ENCODE measurements around the gene LINC00237.

LINC00237 gene

DNA sequence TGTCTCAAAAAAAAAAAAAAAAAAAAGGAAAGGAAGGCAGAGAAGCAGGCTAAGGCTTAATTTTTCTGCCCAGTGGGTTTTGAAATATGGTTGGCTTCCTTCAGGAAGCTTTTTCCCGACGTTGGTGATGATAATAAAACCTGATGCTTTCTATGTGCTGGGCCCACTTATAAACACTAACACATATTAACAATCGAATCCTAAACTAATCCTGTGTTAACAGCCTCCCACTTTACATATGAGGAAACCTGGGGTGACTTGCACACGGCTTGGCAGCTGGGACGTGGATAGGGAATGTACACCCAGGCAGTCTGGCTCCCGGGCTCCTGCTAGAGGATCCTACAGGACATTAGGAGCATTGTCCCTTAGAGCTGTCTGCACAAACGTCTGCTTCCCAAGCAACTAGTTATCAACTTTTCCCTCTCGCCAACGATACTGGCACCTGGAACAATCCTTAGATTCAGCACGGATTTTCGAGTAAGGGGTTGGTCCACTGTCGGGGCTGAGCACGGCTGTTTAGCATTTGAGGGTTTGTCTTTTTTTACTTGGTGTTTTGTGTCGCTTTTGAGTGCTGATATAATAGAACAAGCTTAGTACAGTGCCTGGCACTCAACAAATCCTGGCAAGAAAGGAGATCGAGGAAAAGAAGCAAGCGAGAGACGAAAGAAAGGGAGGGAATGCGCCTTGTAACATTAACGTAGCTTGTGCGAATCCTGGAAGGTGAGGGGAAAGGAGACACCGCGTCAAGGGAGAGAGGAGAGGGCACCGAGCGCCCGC lies 19.1 kb upstream of the LINC00237 start:
- peak; percentile 39 for DNase-seq

DNA sequence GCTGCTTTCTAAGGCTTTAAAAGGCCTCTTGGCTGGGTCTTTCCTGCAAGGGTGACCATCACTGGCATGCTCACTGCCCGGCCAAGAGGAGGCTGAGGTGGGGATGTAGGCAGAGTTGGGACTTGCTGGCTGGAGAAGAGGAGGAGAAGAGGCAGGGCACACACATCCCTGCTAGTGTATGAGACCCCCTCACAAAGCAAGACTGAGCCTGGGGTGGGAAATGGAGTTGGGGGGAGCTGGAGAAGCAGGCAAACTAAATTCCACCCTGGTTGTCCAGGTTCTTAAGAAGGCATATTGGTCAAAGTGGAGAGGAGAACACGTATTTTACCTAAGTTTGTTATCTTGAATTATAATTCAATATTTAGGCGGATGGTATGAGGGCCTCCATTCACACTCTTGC lies 18.0 kb upstream of the LINC00237 start:
- DNase-seq, result no peak

DNA sequence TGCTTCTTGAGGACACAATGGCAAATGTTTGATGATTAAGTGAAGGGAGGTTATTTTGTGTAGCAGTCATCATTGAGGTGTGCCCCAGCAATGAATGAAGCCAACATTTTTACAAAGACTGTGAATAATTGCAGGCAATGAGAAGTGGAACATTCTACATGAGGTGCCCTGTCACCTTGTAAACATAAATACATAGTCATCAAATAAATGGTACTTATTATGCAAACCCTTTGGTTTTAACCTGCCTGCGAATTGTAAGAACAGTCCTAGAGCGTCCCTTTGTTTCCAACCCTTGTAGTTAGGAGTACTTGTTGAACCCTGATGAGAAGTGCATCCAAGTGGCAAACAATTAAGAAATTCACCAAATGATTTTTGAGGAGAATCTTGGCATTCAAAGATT lies 12.6 kb upstream of the LINC00237 start:
- DNase-seq, result no peak

DNA sequence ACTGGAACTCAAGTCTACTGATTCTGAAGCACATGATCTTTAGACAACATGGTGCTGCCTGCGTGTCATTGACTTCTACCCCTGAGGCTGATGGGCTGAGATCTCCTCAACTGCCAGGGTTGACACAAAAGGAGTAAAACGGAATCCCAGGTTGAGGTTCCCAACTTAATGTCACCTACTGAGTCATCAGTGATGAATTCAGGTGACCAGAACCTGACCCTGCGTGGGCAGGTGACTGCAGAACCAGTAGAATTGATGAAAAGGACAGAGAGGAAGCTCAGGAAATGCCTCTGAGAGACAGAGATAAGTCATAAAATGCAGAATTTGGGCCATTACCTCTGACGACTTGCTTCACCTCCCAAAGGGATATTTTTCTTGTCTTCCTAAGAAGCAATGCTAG lies 12.0 kb upstream of the LINC00237 start:
- no peak for DNase-seq

DNA sequence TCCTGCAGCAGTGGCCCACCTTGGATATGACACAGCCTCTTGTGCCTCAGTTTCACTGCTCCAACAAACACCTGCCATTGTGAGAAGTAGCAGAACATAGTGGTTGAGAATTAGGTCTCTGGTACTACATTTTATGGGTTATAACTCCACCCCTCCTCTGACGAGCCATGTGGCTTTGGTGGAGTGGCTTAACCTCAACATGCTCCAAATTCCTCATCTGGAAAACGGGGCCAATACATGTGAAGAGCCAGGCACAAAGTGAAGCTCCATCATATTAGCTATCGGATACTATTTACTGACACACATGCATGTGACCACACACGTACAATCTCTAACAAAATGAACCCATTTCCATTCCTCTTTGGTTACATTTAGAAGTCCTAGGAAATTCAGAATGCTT lies 11.4 kb upstream of the LINC00237 start:
- no peak for DNase-seq

DNA sequence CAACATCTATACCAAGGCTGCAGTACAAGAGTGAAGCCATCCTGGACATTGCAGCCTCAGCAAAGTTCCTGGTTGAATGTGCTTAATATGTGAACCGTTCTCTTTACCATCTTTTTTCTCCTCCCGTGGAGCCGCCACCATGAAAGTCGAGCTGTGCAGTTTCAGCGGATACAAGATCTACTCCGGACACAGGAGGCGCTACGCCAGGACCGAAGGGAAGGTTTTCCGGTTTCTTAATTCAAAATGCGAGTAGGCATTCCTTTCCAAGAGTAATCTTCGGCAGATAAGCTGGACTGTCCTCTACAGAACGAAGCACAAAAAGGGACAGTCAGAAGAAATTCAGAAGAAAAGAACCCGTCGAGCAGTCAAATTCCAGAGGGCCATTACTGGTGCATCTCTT lies 8.4 kb upstream of the LINC00237 start:
- DNase-seq, result no peak

DNA sequence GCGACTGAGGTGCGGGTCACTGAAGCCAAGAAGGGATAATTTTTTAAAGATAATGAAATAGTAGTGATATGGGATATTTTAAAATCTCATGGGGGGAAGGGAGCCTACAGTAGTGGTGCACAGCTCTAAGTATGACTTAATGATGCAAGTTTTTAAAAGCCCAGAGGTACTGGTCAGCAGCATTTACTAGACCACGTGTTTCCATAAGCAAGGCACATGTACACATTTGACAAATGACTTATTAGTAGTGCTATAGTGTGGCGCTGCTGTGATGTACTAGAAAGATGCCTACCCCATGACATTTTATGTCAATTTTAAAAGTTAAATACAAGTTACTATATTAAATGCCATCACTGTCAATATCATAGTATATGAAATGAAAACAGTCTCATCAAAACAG lies 7.5 kb upstream of the LINC00237 start:
- DNase-seq, result no peak

DNA sequence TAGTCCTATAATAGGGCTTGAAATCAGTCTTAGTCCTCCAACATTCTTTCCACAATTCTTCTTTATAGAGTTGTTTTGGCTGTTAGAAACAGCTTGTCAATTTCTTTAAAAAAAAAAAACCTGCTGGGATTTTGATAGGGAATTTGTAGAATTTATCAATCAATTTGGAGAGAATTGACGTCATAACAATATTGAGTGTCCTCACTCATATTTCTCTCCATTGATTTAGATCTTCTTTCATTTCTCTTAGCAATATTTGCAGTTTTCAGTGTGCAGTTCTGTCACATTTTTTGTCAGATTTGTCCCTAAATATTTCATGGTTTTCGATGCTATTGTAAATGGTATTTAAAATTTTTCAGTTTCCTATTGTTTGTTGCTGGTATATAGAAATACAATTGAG lies 5.3 kb upstream of the LINC00237 start:
- DNase-seq, result no peak

DNA sequence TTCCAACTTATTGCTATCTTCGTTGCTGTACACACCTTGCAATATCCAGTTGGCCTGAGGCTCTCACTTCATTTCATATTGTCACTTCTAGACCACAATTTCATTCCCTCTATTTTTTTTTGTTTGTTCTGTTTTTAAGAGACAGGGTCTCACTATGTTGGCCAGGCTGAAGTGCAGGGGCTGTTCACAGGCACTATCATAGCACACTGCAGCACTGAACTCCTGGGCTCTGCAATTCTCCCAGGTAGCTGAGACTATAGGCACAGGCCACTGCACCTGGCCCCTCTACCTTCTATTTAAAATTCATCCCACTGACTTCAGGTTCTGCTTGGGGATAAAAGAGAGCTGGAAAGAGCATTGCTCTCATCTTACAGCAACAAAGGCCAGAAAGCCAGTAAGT lies 4.7 kb upstream of the LINC00237 start:
- no peak for DNase-seq

DNA sequence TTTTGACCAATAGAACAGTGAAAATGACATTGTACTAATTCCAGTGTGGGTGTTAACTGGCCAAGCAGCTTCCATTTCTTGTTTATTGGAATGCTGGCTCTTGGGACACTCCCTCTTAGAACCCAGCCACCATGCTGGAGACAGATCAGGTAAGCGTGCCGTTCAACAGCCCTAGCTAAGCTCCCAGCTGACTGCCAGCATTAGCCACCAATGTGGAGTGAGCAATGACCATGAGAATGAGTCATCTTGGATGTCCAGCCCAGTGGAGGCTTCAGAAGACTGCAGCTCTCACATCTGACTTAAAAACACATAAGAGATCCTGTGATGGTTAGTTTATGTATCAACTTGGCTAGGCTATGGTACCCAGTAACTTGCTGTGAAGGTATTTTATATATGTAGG lies 3.0 kb upstream of the LINC00237 start:
- no peak for DNase-seq

DNA sequence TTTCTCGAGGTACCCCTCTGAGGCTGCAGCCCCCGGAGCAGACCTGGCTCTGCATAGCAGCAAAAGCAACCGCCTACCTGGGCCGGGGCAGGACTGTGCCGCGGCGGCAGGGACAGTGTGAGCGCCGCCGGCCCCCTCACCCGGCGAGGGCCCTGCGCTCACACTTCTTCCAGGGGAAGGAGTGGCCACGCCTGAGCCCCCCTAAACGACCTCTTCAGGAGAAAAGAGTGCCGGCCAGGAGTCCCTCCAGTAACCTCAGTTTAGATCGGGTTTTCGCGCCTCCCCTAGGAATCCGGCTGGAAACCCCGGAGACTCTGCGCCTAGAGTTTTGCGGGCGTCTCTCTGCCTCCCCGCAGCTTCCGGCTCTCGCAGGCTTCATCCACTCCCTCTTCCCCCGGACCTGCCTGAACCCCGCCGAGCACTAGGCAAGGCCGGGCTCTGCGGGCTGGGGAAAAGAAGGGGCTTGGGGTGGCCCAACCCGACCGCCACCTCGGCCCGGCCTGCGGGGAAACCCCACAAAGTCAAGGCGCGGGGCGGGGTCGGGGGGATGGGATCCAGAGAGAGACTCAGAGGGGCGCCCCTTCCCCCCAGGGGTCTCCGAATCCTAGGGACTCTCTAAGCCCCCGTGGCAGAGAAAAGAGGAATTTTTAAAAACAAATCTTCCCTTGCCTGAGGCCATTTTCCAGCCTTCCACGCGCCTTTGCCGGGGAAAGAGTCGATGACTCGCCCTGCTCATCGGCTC lies 558 bp downstream of the LINC00237 start:
- no peak for DNase-seq

DNA sequence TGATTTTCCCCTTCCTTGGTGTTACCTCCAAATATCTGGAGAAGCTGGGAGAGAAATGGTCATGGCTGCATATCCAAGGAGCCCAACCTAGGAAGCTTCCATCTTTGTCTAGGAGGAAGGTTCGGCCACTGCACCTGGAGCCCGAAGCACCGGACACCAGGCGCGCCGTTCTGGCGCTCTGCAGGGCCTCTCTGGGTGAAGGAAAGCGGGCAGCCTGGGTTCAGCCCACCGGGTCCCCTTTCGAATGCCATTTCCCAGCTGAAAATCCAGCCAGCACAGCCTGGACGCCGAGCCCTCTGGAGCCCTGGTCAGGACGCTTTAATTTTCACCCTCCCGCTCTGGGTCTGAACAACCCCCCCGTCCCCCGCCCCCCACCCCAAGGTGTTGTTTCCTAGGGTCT lies 1.2 kb downstream of the LINC00237 start:
- no peak for DNase-seq

DNA sequence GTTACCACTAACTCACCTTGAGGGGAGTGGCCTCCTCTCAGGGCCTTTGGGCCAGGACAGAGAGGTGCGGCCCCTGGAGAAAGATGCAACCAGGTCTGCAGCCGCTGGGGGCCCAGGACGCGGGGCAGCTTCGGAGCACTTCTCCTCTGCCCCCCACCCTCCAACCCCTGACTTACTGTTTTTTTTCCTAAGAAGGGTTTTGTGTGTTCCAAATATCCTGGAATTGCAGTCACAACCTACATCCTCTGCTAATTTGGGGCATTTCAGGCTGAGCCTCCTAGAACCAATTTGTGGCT lies 1.7 kb downstream of the LINC00237 start:
- DNase-seq, result no peak

DNA sequence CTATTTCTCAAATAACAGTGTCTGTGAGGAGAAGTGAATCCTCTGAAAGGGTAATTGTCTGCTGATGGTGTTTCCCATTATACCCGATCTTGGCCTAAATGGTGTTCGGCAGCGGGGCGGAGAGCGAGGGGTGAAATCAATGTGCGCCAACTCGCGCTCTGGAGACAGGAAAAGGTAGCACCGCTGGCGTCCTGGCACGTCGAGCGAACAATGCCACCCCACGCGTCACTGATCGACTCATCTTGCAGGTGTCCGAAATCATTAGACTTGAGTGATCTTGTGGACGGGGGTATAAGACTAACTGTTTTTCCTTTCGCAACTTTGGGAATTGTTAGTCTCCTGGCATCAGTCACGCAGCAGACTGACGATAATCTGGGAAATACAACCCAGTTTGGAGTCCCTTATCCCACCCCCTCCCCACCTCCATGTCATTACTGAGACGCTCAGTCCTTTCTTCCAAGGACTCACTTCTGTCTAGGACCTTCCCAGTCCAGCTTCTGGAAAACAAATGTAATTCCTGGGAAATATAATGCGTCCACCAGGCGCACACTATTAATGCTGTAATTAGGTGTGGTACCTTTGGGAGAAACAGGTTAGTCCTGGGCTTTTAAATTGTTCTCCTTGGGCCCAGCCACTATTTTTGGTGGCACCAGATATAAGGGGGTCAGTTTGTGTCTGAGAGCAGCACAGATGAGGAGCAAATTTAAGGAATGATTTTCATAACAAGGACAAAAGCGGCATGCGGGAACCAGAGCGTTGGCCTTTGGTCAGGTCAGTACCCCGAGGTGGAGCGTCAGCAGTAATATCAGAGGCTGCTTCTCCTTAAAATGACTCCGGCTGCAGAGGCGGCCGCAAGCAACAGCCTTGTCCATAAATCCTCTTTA lies 2.3 kb downstream of the LINC00237 start:
- DNase-seq, result no peak

DNA sequence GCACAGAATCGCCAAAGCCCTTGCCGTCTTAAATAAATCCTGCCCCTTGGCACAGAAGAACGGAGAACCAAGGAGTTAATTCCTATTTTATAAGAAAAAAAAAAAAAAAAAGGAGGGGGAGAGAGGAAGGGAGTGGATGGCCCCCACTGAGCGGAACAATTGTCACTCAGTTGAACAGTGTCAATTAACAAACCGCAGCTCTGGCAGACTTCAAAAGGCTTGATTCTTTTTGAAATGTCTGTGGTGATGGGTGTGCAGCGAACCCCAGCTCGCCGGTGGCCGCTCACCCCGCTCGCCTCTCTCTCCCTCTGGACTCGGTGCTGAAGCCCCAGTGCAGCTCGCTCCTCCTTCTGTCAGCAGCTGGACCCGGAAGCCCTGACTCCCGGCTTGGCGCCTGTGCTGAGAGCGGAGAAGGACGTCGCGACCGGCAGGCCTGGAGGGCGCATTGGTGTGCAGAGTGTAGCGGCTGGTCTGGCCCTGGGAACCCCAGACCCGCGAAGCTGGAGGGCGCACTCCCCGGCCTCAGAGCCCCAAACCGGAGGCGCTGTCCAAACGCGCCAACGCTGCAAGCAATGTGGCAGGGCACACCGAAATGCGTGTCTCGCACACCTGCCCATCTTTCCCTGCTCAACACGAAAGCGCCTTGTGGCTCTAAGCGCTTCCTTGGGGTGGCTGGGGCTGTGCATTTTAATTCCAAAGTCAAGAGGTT lies 3.4 kb downstream of the LINC00237 start:
- no peak for DNase-seq

DNA sequence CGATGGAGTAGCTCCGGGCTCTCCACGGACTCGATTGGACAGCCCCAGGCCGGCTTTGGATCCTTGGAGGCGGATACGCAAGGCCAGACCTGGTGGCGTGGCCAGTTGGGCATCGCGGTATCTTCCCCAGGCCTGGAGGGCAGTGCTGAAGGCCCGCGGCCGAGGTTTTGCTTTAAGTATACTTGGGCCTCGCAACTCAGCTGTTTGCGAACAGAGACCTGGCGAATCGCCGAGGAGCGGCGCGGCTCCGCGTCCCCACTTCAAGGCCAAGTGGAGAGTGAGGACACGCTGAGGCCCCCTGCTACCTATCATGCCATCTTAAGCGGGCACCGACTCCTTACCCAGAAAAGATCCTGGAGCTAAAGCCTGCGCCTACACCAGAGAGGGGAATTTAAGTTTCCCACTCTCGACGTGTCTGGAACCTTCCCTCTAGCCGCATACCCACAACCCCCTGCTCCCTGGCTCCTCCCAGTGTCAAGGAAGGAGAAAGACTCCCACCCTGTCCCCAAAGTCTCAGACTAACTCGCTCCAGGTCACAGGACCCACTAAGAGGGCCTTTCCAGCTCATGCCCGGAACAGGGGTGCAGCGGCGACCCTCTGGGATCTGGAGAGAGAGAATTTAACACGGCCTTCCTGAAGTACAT lies 4.1 kb downstream of the LINC00237 start:
- no peak for DNase-seq

DNA sequence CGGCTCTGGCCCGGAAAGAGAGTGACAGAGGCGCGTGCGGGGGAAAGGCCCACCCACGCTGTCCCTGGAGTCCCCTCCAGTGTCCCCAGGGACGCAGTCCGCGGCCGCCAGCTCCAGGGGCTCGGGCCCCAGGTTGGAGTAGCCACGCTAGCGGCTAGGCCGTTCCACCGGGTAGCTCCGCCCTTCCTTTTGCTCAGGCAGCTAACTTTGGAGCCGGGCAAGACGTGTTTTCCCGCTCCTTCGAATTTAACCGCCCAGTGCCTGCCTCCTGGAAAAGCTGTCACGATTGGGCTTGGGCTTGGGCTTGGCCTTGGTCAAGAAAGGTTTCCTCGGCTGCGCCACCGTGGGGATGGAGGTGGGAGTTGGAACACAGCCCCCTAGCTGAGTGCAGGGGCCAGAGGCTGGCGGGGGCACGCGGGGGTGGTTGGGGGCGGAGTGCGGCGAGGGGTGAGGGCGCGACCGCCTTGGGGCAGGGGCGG lies 4.7 kb downstream of the LINC00237 start:
- no peak for DNase-seq

DNA sequence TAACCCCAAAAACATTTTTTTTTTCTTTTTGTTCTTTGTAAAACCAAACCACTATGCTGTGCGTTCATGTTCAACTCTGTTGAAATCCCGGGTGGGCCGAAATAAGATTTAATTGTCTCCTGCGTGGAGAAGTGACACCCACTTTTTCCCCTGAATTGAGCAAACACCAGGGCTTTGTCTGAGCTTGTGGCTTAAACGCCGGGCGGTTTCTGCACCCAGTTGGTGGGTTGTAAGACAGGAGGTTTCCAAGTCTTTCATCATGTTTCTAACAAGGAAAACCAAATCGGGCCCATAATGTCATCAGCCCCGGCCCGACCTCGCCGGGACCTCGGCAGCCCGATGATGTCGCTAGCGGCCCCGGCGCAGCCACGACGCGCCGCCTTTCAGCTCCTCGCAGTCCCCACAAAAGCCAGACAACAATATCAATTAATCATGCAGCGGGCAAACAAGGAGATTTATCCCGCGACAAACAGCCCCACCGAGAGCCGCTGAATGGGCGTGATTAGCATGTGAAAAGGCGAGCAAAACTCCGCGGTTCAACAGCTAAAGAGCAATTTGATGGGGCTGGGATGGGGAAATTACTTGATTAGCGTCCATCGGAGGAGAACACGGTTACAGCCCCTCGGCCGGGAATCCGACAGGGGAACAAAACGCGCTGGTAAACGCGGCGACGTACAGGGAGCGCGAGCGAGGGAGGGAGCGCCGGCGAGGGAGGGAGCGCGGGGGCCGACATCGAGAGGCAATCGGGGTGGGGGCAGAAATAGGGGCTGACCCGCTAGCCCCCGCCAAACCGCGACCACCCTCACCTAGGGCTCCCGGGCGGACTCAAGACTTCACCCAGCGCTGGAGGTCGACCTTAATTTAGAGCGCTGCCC lies 5.3 kb downstream of the LINC00237 start:
- peak; percentile 28 for DNase-seq

DNA sequence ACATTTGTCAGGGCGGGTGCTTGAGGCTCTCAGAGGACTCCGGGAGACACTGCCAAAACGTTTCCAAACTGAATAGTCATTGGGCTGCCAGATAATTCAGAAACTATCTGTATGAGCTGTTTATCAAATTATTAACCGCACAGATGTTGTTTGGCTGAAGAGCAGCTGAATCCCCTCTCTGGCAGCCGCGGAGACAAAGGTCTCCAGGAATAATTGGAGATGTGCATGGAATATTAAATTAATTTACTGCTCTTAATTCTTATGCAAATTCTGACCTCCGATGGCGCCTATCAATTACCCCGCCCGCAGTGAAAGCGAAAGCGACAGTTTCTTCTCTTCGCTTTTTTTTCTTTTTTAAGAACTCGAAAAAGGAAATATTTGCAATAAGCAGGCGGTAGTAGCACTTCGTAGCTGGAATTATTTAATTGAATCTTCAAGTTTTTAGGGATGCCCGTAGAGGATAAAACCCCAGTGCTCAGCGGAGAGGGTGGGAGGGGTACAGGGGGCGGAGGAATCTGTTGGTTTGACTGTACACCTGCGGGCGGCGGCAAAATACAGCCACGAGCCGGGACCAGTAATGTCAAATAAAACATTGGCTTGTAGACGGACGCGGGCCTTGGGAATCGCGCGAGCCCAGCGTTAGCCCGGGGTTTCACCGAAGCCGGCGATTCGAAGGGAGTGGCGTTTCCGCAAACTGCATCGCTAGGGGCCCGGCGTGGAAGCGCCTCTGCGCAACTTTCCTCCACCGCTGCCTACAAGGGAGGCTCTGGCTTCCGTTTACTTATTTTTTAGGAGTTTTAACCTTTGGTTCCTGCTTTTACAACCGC lies 6.2 kb downstream of the LINC00237 start:
- DNase-seq, result peak; percentile 11

DNA sequence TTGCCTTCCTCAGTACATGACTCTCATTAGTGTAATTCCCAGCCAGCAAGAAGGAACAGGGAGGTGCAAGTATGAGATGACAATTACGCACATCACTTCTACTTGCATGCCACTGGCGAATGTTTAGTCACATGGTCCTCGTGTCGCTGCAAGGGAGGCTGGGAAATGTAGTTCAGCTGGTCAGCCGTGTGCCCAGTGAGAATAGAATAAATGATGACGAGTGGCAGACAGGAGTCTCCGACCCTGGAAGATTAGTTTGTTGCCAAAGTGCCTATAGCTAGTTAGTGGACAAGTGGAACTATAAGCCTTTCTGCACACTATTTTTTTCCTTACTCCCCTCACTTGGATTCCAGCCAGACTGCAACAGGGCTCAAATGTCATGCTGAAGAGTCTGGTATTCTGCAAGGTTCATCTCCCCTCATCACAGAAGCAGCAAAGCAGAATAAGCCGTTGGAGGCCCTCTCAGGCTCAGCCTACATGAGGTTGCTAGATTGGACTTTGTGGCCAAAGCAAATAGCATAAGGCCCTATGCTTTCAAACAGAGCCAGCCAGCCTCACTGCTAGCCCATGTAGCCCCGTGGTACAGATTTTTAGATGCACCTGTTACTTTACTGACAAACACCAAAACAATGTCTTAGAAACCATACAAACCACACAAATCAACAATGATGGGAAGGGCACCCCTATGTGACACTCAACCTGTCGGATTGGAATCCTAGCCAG lies 9.7 kb downstream of the LINC00237 start:
- DNase-seq, result no peak
